Stimulated activated CD4-positive, alpha-beta T cell treated with anti-CD3 and anti-CD28 coated beads, Interleukin-1b, Interleukin-23, amount 100 ng/mL, for 24 hours (primary cell): Measurements from ENCODE around the gene C3orf20.
"Not testable (repeated sequence)": the region's sequence is repeated elsewhere in the genome, so short reads cannot be mapped to it uniquely, and the experiment has no call there.

Experiments
- DNase-seq, 4 experiments: peaks; one replicate each; pipeline ENCODE4 v3.0.0-alpha.2; 2020; ENCODE audit warnings: low read depth in 4 of 4, low spot score in 1 of 4

The C3orf20 gene

DNA sequence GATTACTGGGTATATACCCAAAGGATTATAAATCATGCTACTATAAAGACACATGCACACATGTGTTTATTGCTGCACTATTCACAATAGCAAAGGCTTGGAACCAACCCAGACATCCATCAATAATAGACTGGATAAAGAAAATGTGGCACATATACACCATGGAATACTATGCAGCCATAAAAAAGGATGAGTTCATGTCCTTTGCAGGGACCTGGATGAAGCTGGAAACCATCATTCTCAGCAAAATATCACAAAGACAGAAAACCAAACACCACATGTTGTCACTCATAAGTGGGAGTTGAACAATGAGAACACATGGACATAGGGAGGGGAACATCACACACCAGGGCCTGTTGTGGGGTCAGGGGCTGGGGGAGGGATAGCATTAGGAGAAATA lies 78.0 kb downstream of the C3orf20 start:
- DNase-seq: not testable (repeated sequence)

DNA sequence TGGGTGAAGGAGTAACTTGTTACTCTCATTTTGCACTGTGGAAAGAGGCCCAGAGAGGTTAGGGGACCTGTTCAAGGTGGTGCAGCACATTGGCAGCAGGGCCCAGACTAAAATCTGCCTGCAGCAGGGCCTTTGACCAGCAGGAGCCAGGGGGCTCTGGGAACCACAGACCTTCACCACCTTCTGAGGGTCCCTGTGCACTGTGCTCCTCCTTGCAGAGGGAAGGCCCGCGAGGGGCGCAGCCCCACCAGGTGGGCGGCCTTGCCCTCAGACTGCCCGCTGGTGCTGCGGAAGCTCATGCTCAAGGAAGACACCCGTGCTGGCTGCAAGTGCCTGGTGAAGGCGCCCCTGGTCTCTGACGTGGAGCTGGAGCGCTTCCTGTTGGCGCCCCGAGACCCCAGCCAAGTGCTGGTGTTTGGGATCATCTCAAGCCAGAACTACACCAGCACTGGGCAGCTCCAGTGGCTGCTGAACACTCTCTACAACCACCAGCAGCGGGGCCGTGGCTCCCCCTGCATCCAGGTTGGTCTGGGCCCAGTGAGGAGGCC lies 82.3 kb downstream of the C3orf20 start:
- no peak for DNase-seq

DNA sequence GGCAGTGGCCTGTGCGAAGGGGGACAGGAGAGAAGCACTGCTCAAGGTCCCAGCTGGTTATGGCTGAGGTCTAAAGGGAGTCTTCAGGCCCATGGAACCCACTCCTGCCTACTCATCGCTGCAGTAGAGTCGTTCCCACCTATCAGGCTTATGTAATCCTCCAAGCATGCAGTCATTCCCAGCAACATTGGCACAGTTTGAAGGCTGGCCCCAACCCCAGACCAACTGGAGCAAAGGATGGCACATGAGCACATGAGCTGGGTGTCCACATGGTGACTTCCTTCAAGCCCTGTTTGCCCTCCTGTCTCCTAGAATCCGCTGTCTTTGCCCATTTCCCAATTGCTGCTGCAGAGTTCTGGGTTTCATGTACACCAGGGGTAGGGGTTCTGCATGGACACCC lies 83.4 kb downstream of the C3orf20 start:
- DNase-seq: no peak

- DNase-seq: no peak
Observed at GRCh38 chr3:14758959-14759358, 84.0 kb downstream of the C3orf20 start.

DNA sequence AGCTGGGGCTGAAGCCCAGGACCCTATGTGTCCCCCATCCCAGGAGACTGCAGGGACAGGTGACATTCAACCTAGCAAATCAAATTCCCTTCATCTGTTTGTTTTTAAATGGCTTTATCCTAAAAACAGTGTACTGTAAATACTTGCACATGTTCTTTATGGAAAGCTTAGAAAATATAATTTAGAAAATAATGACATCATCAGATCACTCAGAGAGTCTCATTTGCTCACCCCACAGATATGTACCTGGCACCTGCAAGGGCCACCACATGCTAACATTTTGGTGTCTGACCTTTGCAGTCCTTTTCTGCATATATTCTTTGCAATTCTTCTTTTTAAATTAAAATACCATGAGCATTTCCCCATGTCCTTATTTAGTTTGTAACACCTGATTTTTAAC lies 85.2 kb downstream of the C3orf20 start:
- DNase-seq: no peak

DNA sequence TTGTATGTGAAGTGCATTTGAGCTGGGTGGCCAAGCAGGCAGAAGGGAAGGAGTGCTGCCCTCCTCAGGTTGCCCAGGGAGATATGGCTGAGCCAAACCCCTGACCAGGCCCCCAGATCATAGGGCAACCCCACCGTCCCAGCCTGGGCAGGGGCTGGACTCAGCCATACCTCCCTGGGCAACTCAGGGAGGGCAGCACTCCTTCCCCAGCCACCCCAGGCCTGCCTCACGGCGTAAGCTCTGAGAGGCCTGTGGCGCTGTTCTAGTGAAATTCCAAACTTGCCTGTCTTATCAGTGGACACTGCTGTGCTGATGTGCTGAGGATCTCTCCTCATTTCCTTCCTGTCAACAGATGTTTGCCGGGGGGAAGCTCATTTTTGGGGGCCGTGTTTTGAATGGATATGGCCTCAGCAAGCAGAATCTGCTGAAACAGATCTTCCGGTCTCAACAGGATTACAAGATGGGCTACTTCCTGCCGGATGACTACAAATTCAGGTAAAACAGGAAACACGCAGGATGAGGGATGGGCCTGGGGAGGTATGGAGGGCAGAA lies 86.3 kb downstream of the C3orf20 start:
- no peak for DNase-seq

DNA sequence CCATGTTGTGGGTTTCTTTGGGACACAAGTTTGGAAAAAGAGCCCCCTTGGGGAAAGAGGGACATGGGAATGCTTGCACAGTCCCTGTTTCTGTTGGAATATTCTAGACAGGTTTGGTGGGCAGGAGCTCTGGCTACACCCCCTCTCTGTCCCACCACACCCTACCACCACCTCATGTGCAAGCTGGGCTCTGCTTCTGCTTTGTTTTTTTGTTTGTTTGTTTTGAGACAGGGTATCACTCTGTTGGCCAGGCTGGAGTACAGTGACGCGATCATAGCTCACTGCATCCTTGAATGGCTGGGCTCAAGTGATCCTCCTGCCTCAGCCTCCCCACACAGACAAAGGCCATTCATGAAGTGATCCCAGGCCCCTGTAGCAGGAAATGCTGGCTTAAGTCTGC lies 86.9 kb downstream of the C3orf20 start:
- DNase-seq: no peak

DNA sequence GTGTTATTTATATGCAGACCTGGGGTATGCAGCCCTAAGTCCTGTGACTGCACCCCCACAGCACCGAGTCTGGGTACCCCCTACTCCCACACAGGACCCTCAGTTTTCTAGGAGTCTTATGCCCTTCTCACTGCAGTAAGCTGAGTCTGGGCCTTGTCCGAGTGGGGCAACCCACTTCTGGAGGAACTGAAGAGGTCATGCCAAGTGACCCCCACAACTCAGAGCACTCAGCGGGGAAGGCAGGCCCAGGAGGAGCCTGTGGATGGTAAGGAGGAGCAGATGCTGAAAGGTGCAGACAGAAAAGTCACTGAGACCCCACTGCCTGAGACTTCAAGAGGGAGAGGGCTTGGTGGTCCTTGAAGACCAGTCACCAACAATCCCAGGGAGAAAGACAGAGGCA lies 87.8 kb downstream of the C3orf20 start:
- no peak for DNase-seq

DNA sequence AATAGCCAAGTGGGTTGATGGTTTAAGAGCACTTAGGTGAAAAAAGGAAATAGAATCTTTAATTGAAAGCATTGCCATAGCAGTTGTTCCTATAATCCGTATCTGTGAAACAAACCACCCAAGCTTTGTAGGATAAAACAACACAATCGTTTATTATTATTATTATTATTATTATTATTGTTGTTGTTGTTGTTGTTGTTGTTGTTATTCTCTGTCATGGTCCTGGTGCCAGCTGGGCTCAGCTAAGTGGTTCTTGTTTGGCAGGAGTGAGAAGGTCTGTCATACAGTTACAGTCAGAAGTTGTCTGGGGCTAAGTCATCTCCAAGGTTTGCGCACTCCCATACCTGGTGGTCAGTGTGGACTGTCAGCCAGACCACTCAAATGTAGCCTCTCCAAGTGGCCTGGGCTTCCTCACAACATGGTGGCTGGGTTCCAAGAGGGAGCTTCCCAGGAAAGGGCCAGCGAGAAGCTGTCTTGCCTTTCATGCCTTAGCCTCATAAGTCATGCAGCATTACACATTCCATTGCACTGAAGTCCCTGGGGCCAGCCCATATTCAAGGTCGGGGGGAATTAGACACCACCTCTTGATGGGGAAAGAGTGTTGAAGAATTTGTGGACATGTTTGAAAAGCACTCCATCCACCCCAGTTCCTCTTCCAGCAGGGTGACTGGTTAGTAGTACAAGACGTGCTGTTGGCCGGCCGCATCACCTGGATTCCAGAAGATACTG lies 89.6 kb downstream of the C3orf20 start:
- no peak for DNase-seq

DNA sequence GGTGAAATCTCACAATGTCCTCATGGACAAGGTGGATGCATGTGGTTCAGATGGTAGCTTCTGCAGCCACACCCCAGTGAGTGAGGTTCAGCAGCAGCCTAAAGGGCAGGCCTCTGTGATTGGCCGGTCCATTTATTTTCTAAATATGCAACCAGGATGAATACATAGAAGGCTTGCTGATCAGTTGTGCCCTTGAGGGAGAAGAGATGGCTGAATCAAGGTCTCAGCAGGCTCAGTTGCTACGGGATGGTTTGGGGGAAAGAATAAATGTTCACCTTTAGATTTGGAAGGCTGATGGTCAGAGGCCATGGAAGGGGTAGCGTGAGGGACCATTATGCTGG lies 90.1 kb downstream of the C3orf20 start:
- no peak for DNase-seq

- no peak for DNase-seq
Observed at GRCh38 chr3:14765576-14766427, 90.9 kb downstream of the C3orf20 start.

DNA sequence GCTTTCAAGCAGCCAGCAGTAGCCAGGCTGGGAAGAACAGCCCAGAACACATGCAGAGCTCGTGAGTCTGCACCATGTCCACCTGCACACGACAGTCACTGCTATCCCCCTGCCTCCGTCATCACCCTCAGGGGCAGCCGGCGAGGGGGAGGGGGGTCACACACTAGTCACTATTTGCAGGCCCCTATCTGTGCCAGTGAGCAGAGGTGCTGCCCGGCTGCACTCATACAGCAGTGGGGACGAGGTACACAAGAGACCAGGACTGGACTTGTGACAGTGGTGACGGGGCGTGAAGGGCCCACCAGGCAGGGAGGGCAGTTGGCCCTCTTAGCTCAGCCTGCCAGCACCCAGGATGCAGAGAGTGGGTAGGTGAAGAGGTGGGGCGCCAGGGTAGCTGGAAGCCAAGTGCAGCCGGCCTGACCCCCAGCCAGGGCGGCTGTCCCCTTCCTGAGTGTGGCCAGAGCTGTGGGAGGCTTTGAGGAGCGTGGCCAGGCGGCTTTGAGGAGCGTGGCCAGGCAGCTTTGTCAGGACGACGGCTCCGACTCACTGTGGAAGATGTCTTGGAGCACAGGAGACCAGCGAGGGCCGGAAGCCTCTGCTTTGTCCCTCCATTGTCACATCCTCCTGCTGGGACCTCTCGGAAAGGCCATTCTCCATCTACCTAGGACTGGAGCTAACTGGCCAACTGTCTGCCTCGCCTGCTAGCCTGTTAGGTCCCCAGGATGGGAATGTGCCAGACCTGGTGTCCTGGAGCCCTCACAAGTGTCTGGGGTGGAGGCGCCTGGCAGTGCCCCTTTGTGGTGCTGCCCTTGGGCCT lies 91.7 kb downstream of the C3orf20 start:
- DNase-seq: no peak

- no peak for DNase-seq
Observed at GRCh38 chr3:14767245-14768051, 92.5 kb downstream of the C3orf20 start.

DNA sequence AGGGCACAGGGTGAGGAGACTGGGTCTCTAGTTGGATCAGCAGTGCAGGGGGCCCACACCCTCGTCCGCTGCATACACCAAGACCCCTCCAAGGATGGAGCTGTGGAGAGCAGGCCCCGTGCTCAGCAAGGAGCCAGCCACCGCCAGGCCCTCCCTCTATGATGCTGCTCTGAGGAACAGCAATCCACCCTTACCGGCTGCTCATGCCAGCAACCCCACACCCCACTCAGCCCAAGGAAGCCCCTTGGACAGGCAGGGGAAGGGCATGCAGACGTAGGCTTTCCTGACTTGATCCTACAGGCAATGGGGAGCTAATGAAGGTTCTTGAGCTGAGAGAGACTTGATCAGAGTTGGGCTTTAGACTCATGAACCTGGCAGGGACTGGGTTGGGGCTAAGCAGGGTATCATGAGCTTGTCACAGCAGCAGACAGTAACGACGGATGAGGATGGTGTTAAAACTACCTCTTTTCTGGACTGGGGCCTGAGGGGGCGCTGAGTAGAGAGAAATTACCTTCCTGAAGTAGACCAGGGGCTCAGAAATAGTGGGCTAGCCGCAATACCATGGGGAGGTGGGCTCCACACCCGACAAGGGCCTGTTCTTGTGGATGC lies 93.3 kb downstream of the C3orf20 start:
- DNase-seq: no peak

DNA sequence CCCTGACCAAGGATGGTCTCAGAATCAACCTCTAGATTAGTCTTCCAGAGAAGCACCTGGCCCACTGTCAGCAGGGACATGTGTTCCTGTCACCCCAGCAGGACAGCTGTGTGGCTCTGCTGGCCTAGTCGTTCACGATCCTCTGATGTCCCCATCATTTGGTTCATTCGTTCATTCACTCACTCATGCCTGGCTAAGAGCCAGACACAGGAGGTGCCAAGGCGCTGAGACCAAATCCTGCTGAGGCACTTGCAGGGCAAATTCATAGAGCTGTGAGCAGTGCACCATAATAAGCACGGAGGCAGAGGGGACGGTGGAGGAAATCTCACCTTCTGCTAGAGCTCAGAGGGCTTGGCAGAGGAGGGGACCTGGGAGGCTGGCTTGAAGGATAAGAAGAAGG lies 93.9 kb downstream of the C3orf20 start:
- no peak for DNase-seq

DNA sequence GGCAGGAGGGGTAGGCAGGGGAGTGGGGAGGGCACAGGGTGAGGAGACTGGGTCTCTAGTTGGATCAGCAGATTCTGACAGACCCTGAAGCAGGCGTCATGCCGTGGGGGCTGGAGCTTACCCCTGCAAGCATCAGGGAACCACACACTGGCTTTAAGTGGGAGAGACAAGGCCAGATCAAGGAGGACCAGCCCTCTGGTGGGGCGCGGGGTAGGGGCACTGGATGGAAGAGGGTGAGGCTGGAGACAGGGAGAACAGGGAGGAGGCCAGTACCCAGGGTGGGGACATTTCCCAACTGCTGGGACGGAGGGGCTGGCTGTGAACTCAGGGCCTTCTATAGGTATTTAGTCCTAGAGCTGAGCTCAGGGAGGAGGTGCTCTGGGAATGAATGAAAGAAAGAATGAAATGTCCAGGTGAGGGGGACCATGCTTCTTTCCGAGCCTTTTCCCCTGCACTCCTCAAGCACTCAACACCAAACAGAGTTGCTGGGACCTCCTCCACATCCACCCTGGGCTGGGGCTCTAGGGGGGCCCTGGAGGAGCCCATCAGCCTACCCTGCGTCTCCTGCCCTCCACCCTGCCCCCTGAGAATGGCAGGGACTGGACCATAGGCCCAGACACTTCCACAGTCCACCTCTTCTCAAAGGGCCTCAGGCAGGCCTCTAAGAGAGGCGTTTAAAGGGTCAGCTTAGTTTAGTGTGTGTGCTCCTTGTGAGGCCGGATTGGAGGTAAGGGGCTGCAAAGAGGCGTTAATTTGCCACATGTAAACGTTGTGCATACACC lies 94.8 kb downstream of the C3orf20 start:
- no peak for DNase-seq

DNA sequence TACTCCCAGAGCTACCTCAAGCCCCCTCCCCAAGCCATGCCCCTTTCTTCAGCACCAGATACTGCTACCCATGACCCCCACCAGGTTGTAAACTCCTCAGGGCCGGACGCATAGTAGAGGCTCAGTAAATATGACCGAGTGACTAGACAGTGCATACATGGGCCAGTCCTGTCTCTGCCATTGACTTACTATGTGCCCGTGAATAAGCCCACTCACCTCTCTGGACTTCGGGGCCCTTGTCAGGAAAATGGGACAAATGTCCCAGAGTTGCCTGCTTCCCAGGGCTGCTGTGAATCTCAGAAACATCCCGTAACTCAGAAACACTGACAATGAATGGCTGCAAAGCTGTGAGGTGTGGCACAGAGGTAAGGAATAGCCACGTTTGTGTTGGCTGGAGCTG lies 95.7 kb downstream of the C3orf20 start:
- no peak for DNase-seq

DNA sequence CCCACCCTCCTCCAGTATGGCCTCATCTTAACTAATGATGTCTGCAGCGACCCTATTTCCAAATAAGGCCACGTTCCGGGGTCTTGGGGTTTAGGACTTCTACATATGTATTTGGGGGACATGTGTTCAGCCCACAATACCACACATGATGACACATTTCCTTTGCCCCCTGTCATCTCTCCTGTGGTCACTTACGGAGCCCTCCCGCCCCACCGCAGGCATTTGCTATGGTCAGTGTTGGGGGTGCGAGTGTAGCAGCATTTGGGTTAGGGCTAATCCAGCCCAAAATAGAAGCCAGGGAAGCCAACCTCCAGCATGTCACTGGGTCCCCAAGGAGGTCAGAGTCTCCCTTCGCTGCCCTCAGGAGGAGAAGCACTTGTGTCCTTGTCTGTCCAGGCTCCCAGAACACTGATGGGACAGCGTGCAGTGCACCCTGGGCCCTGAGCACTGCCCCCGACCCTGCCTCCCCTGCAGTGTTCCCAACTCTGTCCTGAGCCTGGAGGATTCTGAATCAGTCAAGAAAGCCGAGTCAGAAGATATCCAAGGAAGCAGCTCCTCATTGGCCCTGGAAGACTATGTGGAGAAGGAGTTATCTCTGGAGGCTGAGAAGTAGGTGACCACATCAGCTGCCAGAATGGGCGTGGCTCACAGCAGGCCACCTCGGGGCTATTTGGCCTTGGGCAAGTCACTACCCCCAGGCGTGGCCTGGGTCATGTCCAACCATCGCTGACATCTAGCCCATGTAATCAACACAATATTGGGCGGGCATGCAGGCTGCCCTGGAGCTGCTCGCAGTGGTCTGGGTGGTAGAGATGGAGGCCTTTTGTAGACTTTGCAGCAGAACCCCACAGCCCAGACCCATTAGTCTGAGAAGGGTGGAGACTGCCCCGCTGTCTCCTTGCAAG lies 96.9 kb downstream of the C3orf20 start:
- no peak for DNase-seq
